H9 (cell line): ENCODE results near the gene HHEX. TPM values are rescaled to one million over a fixed set of nuclear protein-coding genes. Genes with fewer than 3 reads are reported as not detected.

Experiments used
- DNase-seq: peaks from one replicate; pipeline ENCODE4 v3.0.0-alpha.2; 2017
- H2AFZ ChIP-seq: one replicate; pipeline ENCODE4 v1.6.1; 2013; ENCODE audit warnings: mild to moderate bottlenecking, low read length, control low read depth, moderate library complexity
- H2AK5ac ChIP-seq: 2 replicates; pipeline ENCODE4 v1.6.1; 2013; ENCODE audit warnings: low read length, control low read depth, mixed read lengths; ENCODE audit not compliant: insufficient read length
- H2BK120ac ChIP-seq: one replicate; pipeline ENCODE4 v1.6.1; 2013; ENCODE audit warnings: low read depth, mild to moderate bottlenecking, low read length, control low read depth, inconsistent platforms; ENCODE audit not compliant: poor library complexity, severe bottlenecking
- H2BK12ac ChIP-seq: 2 replicates; pipeline ENCODE4 v1.6.1; 2013; ENCODE audit warnings: low read length, control low read depth, mixed read lengths, low read depth; ENCODE audit not compliant: insufficient read length
- H2BK15ac ChIP-seq: 2 replicates; pipeline ENCODE4 v1.6.1; 2013; ENCODE audit warnings: low read depth, low read length, control low read depth
- H2BK20ac ChIP-seq: one replicate; pipeline ENCODE4 v1.6.1; 2013; ENCODE audit warnings: low read depth, mild to moderate bottlenecking, low read length, control low read depth, inconsistent platforms; ENCODE audit not compliant: poor library complexity, severe bottlenecking
- H2BK5ac ChIP-seq: 2 replicates; pipeline ENCODE4 v1.6.1; 2013; ENCODE audit warnings: low read length, control low read depth, mixed read lengths; ENCODE audit not compliant: insufficient read length
- H3K14ac ChIP-seq: 2 replicates; pipeline ENCODE4 v1.6.1; 2013; ENCODE audit warnings: low read length, control low read depth; ENCODE audit not compliant: insufficient read depth
- H3K18ac ChIP-seq: 2 replicates; pipeline ENCODE4 v1.6.1; 2013; ENCODE audit warnings: low read depth, mild to moderate bottlenecking, mixed read lengths, low read length, control low read depth; ENCODE audit not compliant: insufficient read length
- H3K23ac ChIP-seq: 2 replicates; pipeline ENCODE4 v1.6.1; 2013; ENCODE audit warnings: low read length, control low read depth, mixed read lengths, low read depth; ENCODE audit not compliant: insufficient read length
- H3K23me2 ChIP-seq: 2 replicates; pipeline ENCODE4 v1.6.1; 2013; ENCODE audit warnings: low read depth, mild to moderate bottlenecking, mixed read lengths, low read length, control low read depth; ENCODE audit not compliant: insufficient read length, poor library complexity, severe bottlenecking
- H3K27ac ChIP-seq: 2 replicates; pipeline ENCODE4 v1.5.1; 2013; ENCODE audit warnings: low read length, control low read depth, mixed read lengths, low read depth; ENCODE audit not compliant: insufficient read length
- H3K27me3 ChIP-seq: 2 replicates; pipeline ENCODE4 v1.6.1; 2013; ENCODE audit warnings: low read length, control low read depth, inconsistent platforms; ENCODE audit not compliant: insufficient read depth
- H3K4ac ChIP-seq: 2 replicates; pipeline ENCODE4 v1.6.1; 2013; ENCODE audit warnings: low read depth, mild to moderate bottlenecking, control low read depth, inconsistent platforms, low read length, moderate library complexity
- H3K4me1 ChIP-seq: 2 replicates; pipeline ENCODE4 v1.6.1; 2013; ENCODE audit warnings: low read length, control low read depth, inconsistent platforms; ENCODE audit not compliant: insufficient read depth
- H3K4me2 ChIP-seq: 2 replicates; pipeline ENCODE4 v1.6.1; 2013; ENCODE audit warnings: low read length, control low read depth, mixed read lengths; ENCODE audit not compliant: insufficient read length, insufficient read depth
- H3K56ac ChIP-seq: 2 replicates; pipeline ENCODE4 v1.6.1; 2013; ENCODE audit warnings: low read depth, mild to moderate bottlenecking, mixed read lengths, low read length, control low read depth; ENCODE audit not compliant: insufficient read length
- H3K79me1 ChIP-seq: 2 replicates; pipeline ENCODE4 v1.6.1; 2013; ENCODE audit warnings: low read depth, mild to moderate bottlenecking, moderate library complexity, low read length, control low read depth, inconsistent platforms; ENCODE audit not compliant: insufficient read depth, poor library complexity, severe bottlenecking
- H3K79me2 ChIP-seq: 2 replicates; pipeline ENCODE4 v1.6.1; 2013; ENCODE audit warnings: low read length, control low read depth, inconsistent platforms; ENCODE audit not compliant: insufficient read depth
- H3K9ac ChIP-seq: 2 replicates; pipeline ENCODE4 v1.6.1; 2013; ENCODE audit warnings: low read length, control low read depth, mixed read lengths; ENCODE audit not compliant: insufficient read length; ENCODE audit errors: extremely low read depth
- H3K9me3 ChIP-seq: one replicate; pipeline ENCODE4 v1.6.1; 2013; ENCODE audit warnings: low read depth, low read length, inconsistent platforms; ENCODE audit not compliant: control insufficient read depth
- H3T11ph ChIP-seq: one replicate; pipeline ENCODE4 v1.6.1; 2013; ENCODE audit warnings: mild to moderate bottlenecking, low read length, control low read depth, inconsistent platforms
- H4K20me1 ChIP-seq: one replicate; pipeline ENCODE4 v1.6.1; 2013; ENCODE audit not compliant: control insufficient read depth, insufficient read length, insufficient read depth
- H4K5ac ChIP-seq: 2 replicates; pipeline ENCODE4 v1.6.1; 2013; ENCODE audit warnings: low read depth, mild to moderate bottlenecking, mixed read lengths, low read length, control low read depth; ENCODE audit not compliant: insufficient read length
- H4K8ac ChIP-seq: replicated peaks from 2 replicates; pipeline ENCODE4 v1.6.1; 2013; ENCODE audit warnings: low read length, control low read depth, mixed read lengths, low read depth; ENCODE audit not compliant: insufficient read length
- H4K91ac ChIP-seq: 2 replicates; pipeline ENCODE4 v1.6.1; 2013; ENCODE audit warnings: low read depth, mild to moderate bottlenecking, moderate library complexity, mixed read lengths, low read length, control low read depth; ENCODE audit not compliant: insufficient read length
- H3K27ac Mint-ChIP-seq, 3 experiments: 2 replicates in 2 of 3; 3 replicates in 1 of 3; pipeline ENCODE4 v1.8.0; 2020 to 2021; ENCODE audit warnings: mixed read lengths in 3 of 3, mild to moderate bottlenecking in 1 of 3, moderate library complexity in 1 of 3
- H3K27me3 Mint-ChIP-seq: 2 replicates; pipeline ENCODE4 v1.8.0; 2021; ENCODE audit warnings: low read depth, mild to moderate bottlenecking, moderate library complexity, mixed read lengths
- H3K36me3 Mint-ChIP-seq, 3 experiments: 2 replicates in 2 of 3; 3 replicates in 1 of 3; pipeline ENCODE4 v1.8.0; 2020 to 2021; ENCODE audit warnings: low read depth in 3 of 3, mixed read lengths in 3 of 3; ENCODE audit not compliant: insufficient read depth in 1 of 3
- H3K4me1 Mint-ChIP-seq, 2 experiments: 2 replicates each; pipeline ENCODE4 v1.8.0; 2020; ENCODE audit warnings: mixed read lengths in 2 of 2
- H3K4me3 Mint-ChIP-seq, 2 experiments: 2 replicates in 1 of 2; 3 replicates in 1 of 2; pipeline ENCODE4 v1.8.0; 2020 to 2021; ENCODE audit warnings: mild to moderate bottlenecking in 2 of 2, mixed read lengths in 2 of 2, moderate library complexity in 1 of 2
- H3K9me3 Mint-ChIP-seq, 2 experiments: 2 replicates in 1 of 2; 3 replicates in 1 of 2; pipeline ENCODE4 v1.8.0; 2020; ENCODE audit warnings: mild to moderate bottlenecking in 2 of 2, mixed read lengths in 2 of 2, moderate library complexity in 1 of 2
- WGBS: extraction: QIAGEN DNeasy Blood & Tissue Kit; methylation state at CpG from one replicate; pipeline ENCODE4 v1.1.7; 2013; ENCODE audit warnings: missing lambda C conversion rate, low lambda C conversion rate, mixed read lengths; ENCODE audit not compliant: insufficient read length; ENCODE audit errors: extremely low coverage; 5-methylcytosine and 5-hydroxymethylcytosine counted together
- total RNA-seq: library from RNA; stranded (reverse); gene quantifications from 2 replicates; pipeline ENCODE4 v1.2.1, GENCODE V29; 2021
- TF ChIP-seq, protein P1 (sequence below): fragments of 200-600 bp; sonication (generic); conservative IDR thresholded peaks from 3 replicates; pipeline ENCODE4 v1.8.0; 2021; ENCODE audit warnings: antibody characterized with exemption, mild to moderate bottlenecking

Gene HHEX
- total RNA-seq, 1 experiment from 2014 or later, result 2.2 TPM

DNA sequence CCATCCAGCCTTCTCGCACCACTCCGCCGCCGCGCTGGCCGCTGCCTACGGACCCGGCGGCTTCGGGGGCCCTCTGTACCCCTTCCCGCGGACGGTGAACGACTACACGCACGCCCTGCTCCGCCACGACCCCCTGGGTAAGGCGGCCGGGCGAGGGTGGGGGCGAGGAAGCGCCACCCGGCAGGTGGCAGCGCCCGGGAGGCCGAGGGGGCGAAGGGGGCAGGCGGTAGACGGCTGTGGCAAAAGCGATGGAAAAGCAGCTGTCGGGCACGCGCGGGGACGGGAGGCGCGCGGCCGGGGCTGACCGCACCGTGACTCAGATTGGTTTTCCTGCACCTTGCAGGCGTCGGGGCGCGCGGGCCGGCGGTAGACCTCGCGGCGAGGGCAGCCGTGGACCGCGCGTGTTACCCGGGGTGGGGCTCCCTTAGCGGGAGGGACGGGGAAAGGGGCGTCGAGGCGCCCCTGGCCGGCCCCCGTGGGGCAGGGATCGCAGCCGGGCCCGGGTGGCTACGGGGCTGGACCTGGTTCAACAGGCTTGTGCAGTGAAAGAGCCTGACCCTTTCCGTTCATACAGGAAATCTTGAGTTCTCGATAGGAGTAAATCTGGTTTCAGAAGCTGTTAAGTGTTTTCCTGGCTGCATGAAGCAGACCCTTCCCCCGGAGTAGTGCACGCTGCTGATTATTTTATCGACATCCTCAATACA, 608 bp downstream of the HHEX start:
- no peak overlapping the region for H3K14ac ChIP-seq
- WGBS, result no CpG with 5 or more reads among the region's 73 CpGs
- no peak overlapping the region for H4K5ac ChIP-seq
- Mint-ChIP-seq H3K36me3 (peaks cover 0 to 5% (median under 1%) of the 10 kb centered on the region in 3 experiments; a peak in 3 of 7 replicates), H3K27ac (no peak overlapping the region), H3K9me3 (peaks cover 0 to 3% of the 10 kb centered on the region in 2 experiments; a peak in 3 of 5 replicates), H3K27me3 (peaks cover 92% of the 10 kb centered on the region), H3K4me1 (peaks cover 20 to 28% of the 10 kb centered on the region in 2 experiments), H3K4me3 (peak overlapping the region; percentile 57 to 77)
- no peak overlapping the region for H3K56ac ChIP-seq
- H3T11ph ChIP-seq, result no peak overlapping the region
- no peak overlapping the region for H2BK120ac ChIP-seq
- no peak overlapping the region for H3K4ac ChIP-seq
- H4K20me1 ChIP-seq, result no peaks in the 10 kb centered on the region
- no peak overlapping the region for H3K23ac ChIP-seq
- peak; percentile 44 for DNase-seq
- no peak overlapping the region for H3K18ac ChIP-seq
- no peak overlapping the region for H4K91ac ChIP-seq
- peak overlapping the region; percentile 82 for H3K4me2 ChIP-seq
- no peak overlapping the region for H2BK20ac ChIP-seq
- H2BK12ac ChIP-seq, result no peak overlapping the region
- no peak overlapping the region for H2AK5ac ChIP-seq
- peaks cover 47% of the 10 kb centered on the region for H3K27me3 ChIP-seq
- no peak overlapping the region for H2BK5ac ChIP-seq
- no peaks in the 10 kb centered on the region for H3K79me2 ChIP-seq
- peaks cover 33% of the 10 kb centered on the region for H3K23me2 ChIP-seq
- no peak overlapping the region for H4K8ac ChIP-seq
- H3K27ac ChIP-seq, result no peak overlapping the region
- H3K9ac ChIP-seq, result no peak overlapping the region
- H3K4me1 ChIP-seq, result no peaks in the 10 kb centered on the region; the same call in 1 of the 2 replicates
- no peaks in the 10 kb centered on the region for H3K79me1 ChIP-seq
- H3K9me3 ChIP-seq, result no peaks in the 10 kb centered on the region
- TF ChIP-seq, protein P1, sequence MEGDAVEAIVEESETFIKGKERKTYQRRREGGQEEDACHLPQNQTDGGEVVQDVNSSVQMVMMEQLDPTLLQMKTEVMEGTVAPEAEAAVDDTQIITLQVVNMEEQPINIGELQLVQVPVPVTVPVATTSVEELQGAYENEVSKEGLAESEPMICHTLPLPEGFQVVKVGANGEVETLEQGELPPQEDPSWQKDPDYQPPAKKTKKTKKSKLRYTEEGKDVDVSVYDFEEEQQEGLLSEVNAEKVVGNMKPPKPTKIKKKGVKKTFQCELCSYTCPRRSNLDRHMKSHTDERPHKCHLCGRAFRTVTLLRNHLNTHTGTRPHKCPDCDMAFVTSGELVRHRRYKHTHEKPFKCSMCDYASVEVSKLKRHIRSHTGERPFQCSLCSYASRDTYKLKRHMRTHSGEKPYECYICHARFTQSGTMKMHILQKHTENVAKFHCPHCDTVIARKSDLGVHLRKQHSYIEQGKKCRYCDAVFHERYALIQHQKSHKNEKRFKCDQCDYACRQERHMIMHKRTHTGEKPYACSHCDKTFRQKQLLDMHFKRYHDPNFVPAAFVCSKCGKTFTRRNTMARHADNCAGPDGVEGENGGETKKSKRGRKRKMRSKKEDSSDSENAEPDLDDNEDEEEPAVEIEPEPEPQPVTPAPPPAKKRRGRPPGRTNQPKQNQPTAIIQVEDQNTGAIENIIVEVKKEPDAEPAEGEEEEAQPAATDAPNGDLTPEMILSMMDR, result no peak
- no peak overlapping the region for H2AFZ ChIP-seq
- H2BK15ac ChIP-seq, result no peak overlapping the region
